GM23338 (cell line): ENCODE results near the gene YAP1. TPM values are rescaled to one million over a fixed set of nuclear protein-coding genes. Genes with fewer than 3 reads are reported as not detected.

Experiments used
- CREB1 ChIP-seq: fragments of 250-450 bp; sonication (Bioruptor Pico); IDR thresholded peaks from 2 replicates; pipeline ENCODE4 v1.5.0; 2020; ENCODE audit warnings: low read depth, mild to moderate bottlenecking, moderate library complexity
- EZH2 ChIP-seq: fragments of 200-600 bp; sonication (generic); IDR thresholded peaks from one replicate; pipeline ENCODE4 v1.8.0; 2017; ENCODE audit warnings: antibody characterized with exemption, mild to moderate bottlenecking, low read depth; ENCODE audit not compliant: unreplicated experiment
- JUNB ChIP-seq: IDR thresholded peaks from one replicate; pipeline ENCODE4 v1.6.1; 2016; ENCODE audit warnings: antibody characterized with exemption; ENCODE audit not compliant: unreplicated experiment
- ZNF331 ChIP-seq: fragments of 250-450 bp; sonication (Bioruptor Pico); IDR thresholded peaks from 2 replicates; pipeline ENCODE4 v1.5.0; 2020; ENCODE audit warnings: low read depth, mild to moderate bottlenecking, moderate library complexity
- polyA plus RNA-seq: library from polyadenylated mRNA; unstranded; fragments of >200 nt; fragmentation: Nextera tagmentation; extraction: Ambion mirVana; gene quantifications from 2 replicates; pipeline ENCODE4 v1.2.1, GENCODE V29; 2016
- total RNA-seq: library from RNA; depleted of rRNA; stranded (reverse); fragments of >200 nt; shearing (Covaris generic); gene quantifications from 2 replicates; pipeline ENCODE4 v1.2.3, GENCODE V29; 2014
- TF ChIP-seq, protein P1 (sequence below): fragments of 250-450 bp; sonication (Bioruptor Pico); IDR thresholded peaks from 2 replicates; pipeline ENCODE4 v1.5.0; 2020; ENCODE audit warnings: mild to moderate bottlenecking, moderate library complexity
- TF ChIP-seq, protein P2 (sequence below): IDR thresholded peaks from one replicate; pipeline ENCODE4 v1.6.1; 2018; ENCODE audit warnings: antibody characterized with exemption; ENCODE audit not compliant: unreplicated experiment

Gene YAP1
- total and polyA plus RNA-seq, 2 experiments from 2014 or later: 17.2 to 155 TPM

DNA sequence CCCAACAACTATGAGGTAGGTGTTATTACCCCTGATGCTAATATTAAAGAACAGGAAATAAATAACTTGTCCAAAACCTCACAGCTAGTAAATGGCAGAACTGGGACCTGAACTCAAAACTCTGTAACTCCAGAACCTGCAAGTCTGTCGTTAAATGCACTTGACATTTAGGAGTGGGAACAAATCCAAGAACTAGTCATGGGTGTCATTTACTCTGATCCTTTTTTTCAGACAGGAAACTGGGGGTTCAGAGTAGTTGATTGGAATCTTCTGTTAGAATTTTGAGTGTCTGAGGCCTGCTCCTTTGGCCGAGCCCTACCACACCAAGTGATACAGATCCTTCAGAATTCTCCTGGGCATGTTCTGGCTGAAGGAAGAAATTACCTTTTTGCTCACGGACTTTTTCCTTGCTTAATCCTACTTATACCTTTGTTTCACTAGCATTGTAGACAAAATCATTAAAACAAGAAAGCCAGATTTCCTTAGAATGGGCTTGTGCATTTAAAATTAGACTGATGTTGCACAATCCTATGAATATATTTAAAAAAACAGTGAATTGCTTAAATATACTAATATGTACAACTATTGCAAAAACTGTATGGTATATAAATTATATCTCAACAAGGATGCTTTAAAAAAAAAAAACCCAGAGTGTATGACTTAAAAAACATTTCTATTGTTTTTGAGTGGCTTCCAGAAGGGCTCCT is 1.4 kb upstream of the YAP1 start (continued):
- TF ChIP-seq, protein P1, sequence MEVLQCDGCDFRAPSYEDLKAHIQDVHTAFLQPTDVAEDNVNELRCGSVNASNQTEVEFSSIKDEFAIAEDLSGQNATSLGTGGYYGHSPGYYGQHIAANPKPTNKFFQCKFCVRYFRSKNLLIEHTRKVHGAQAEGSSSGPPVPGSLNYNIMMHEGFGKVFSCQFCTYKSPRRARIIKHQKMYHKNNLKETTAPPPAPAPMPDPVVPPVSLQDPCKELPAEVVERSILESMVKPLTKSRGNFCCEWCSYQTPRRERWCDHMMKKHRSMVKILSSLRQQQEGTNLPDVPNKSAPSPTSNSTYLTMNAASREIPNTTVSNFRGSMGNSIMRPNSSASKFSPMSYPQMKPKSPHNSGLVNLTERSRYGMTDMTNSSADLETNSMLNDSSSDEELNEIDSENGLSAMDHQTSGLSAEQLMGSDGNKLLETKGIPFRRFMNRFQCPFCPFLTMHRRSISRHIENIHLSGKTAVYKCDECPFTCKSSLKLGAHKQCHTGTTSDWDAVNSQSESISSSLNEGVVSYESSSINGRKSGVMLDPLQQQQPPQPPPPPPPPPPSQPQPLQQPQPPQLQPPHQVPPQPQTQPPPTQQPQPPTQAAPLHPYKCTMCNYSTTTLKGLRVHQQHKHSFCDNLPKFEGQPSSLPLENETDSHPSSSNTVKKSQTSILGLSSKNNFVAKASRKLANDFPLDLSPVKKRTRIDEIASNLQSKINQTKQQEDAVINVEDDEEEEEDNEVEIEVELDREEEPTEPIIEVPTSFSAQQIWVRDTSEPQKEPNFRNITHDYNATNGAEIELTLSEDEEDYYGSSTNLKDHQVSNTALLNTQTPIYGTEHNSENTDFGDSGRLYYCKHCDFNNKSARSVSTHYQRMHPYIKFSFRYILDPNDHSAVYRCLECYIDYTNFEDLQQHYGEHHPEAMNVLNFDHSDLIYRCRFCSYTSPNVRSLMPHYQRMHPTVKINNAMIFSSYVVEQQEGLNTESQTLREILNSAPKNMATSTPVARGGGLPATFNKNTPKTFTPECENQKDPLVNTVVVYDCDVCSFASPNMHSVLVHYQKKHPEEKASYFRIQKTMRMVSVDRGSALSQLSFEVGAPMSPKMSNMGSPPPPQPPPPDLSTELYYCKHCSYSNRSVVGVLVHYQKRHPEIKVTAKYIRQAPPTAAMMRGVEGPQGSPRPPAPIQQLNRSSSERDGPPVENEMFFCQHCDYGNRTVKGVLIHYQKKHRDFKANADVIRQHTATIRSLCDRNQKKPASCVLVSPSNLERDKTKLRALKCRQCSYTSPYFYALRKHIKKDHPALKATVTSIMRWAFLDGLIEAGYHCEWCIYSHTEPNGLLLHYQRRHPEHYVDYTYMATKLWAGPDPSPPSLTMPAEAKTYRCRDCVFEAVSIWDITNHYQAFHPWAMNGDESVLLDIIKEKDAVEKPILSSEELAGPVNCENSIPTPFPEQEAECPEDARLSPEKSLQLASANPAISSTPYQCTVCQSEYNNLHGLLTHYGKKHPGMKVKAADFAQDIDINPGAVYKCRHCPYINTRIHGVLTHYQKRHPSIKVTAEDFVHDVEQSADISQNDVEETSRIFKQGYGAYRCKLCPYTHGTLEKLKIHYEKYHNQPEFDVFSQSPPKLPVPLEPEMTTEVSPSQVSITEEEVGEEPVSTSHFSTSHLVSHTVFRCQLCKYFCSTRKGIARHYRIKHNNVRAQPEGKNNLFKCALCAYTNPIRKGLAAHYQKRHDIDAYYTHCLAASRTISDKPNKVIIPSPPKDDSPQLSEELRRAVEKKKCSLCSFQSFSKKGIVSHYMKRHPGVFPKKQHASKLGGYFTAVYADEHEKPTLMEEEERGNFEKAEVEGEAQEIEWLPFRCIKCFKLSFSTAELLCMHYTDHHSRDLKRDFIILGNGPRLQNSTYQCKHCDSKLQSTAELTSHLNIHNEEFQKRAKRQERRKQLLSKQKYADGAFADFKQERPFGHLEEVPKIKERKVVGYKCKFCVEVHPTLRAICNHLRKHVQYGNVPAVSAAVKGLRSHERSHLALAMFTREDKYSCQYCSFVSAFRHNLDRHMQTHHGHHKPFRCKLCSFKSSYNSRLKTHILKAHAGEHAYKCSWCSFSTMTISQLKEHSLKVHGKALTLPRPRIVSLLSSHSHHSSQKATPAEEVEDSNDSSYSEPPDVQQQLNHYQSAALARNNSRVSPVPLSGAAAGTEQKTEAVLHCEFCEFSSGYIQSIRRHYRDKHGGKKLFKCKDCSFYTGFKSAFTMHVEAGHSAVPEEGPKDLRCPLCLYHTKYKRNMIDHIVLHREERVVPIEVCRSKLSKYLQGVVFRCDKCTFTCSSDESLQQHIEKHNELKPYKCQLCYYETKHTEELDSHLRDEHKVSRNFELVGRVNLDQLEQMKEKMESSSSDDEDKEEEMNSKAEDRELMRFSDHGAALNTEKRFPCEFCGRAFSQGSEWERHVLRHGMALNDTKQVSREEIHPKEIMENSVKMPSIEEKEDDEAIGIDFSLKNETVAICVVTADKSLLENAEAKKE (CRISPR knock-in tag): no peak
- TF ChIP-seq JUNB (no peak), ZNF331 (CRISPR knock-in tag) (no peak), EZH2 (no peak), CREB1 (no peak)
- TF ChIP-seq, protein P2, sequence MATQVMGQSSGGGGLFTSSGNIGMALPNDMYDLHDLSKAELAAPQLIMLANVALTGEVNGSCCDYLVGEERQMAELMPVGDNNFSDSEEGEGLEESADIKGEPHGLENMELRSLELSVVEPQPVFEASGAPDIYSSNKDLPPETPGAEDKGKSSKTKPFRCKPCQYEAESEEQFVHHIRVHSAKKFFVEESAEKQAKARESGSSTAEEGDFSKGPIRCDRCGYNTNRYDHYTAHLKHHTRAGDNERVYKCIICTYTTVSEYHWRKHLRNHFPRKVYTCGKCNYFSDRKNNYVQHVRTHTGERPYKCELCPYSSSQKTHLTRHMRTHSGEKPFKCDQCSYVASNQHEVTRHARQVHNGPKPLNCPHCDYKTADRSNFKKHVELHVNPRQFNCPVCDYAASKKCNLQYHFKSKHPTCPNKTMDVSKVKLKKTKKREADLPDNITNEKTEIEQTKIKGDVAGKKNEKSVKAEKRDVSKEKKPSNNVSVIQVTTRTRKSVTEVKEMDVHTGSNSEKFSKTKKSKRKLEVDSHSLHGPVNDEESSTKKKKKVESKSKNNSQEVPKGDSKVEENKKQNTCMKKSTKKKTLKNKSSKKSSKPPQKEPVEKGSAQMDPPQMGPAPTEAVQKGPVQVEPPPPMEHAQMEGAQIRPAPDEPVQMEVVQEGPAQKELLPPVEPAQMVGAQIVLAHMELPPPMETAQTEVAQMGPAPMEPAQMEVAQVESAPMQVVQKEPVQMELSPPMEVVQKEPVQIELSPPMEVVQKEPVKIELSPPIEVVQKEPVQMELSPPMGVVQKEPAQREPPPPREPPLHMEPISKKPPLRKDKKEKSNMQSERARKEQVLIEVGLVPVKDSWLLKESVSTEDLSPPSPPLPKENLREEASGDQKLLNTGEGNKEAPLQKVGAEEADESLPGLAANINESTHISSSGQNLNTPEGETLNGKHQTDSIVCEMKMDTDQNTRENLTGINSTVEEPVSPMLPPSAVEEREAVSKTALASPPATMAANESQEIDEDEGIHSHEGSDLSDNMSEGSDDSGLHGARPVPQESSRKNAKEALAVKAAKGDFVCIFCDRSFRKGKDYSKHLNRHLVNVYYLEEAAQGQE: no peak
